Measurements from ENCODE around the gene COMMD1.
"Not testable (repeated sequence)": the region's sequence is repeated elsewhere in the genome, so short reads cannot be mapped to it uniquely, and the experiment has no call there.

The COMMD1 gene

DNA sequence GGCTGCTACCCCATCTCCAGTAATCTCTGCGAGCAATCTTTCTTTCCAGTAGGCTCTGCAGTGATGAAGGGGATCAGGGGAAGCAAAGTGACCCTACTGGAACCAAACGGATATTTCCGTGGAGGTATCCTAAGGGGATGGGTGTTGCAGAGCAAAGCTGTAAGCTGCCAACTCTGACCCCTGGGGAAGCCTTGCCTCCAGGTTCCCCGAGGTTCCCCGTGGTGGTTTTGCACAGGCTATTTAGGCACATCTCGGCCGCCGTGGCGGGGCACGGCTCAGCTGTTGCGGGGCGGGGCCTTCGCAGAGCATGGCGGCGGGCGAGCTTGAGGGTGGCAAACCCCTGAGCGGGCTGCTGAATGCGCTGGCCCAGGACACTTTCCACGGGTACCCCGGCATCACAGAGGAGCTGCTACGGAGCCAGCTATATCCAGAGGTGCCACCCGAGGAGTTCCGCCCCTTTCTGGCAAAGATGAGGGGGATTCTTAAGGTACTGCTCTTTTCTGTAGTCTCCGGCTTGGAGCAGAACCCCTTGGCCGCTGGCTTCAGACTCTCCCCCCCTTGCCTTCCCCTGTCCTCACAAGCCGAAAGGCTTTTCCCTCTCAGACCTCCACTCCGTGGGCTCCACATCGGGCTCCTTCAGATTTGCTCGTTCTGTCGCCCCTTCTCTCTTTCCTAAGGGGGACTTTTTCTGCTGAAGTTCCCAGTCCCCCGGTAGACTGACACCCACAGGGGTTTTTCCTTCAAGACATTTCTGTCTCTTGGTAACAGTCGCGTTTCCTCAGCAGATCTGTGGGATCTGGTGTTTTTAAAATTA is at the start of gene COMMD1:
Gene COMMD1 (plus strand): TSS at position 303 of the 814 bp plus-strand sequence. CDS start 5 bp downstream, at position 308.
- TF ChIP-seq, protein P1, sequence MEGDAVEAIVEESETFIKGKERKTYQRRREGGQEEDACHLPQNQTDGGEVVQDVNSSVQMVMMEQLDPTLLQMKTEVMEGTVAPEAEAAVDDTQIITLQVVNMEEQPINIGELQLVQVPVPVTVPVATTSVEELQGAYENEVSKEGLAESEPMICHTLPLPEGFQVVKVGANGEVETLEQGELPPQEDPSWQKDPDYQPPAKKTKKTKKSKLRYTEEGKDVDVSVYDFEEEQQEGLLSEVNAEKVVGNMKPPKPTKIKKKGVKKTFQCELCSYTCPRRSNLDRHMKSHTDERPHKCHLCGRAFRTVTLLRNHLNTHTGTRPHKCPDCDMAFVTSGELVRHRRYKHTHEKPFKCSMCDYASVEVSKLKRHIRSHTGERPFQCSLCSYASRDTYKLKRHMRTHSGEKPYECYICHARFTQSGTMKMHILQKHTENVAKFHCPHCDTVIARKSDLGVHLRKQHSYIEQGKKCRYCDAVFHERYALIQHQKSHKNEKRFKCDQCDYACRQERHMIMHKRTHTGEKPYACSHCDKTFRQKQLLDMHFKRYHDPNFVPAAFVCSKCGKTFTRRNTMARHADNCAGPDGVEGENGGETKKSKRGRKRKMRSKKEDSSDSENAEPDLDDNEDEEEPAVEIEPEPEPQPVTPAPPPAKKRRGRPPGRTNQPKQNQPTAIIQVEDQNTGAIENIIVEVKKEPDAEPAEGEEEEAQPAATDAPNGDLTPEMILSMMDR (IDR thresholded peaks at IDR 0.05; ENCODE audit: low read depth, low read length) = no peak
- DNase-seq (ENCODE audit: extremely low read depth, low read depth) = no peak

DNA sequence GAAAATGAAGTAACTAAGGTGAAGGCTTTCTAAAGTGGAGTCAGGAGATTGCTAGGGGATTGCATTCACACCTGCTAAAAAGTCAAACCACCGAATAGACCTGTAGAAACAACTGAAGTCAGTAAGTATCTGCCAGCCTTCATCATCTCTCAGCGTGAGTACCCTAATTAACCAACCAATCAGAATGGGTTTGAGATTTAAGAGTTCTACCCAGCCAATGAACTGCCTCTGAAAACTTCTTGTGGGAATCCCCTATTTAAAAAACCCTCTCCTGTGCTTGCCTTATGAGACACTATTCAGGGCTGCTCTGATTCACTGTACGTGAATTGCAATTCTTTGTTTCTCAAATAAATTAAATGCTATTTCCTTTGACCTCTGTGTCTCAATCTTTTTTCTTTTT is 48.2 kb upstream of the COMMD1 start:
- TF ChIP-seq, protein P1 (IDR thresholded peaks at IDR 0.05; ENCODE audit: low read depth, low read length) = no peak
- DNase-seq (ENCODE audit: extremely low read depth, low read depth) = no peak

DNA sequence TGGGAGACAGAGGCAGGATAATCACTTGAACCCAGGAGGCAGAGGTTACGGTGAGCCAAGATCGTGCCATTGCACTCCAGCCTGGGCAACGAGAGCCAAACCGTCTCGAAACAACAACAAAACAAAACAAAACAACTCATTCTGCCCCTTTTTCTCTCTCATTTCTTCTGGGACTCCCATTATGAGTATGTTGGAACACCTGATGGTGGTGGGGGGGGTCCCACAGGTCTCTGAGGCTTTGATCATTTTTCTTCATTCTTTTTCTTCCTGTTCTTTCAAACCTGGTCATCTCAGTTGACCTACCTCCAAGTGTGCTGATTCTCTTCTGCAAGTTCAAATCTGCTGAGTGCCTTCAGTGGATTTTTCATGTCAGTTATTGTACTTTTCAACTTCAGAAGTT is 43.4 kb upstream of the COMMD1 start:
- TF ChIP-seq, protein P1 (IDR thresholded peaks at IDR 0.05; ENCODE audit: low read depth, low read length) = no peak
- DNase-seq (ENCODE audit: extremely low read depth, low read depth) = no peak

DNA sequence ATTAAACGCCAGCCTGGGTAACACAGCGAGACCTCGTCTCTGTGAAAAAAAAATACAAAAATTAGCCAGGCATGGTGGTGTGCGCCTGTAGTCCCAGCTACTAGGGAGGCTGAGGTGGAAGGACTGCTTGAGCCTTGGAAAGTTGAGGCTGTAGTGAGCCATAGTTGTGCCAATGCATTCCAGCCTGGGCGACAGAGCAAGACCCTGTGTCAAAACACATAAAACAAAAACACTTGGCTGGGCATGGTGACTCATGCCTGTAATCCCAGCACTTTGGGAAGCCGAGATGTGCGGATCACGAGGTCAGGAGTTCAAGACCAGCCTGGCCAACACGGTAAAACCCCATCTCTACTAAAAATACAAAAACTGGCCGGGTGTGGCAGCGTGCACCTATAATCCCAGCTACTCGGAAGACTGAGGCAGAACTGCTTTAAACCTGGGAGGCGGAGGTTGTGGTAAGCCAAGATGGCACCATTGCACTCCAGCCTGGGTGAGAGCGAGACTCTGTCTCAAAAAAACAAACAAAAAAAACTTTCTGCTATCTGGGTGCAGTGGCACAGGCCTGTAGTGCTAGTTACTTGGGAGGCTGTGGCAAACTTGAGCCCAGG is 38.9 kb upstream of the COMMD1 start:
- DNase-seq (ENCODE audit: extremely low read depth, low read depth) = not testable (repeated sequence)

DNA sequence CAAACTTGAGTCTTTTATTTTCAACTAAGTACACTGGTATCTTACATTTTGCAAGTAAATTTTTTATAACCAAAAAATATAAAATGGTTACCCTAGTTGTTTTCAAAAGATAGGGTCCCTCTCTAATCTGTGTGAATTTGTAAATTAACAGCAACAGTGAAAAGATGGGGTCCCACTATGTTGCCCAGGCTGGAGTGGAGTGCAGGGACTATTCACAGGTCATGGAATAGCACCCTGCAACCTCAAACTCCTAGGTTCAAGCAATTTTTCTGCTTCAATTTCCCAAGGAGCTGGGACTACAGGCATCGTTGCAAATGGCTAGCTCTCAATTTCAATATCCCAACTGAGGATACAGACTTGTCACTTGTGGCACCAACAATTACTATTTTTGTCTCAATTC is 29.1 kb upstream of the COMMD1 start:
- no peak for DNase-seq (ENCODE audit: extremely low read depth, low read depth)
- TF ChIP-seq, protein P1 (IDR thresholded peaks at IDR 0.05; ENCODE audit: low read depth, low read length) = no peak

DNA sequence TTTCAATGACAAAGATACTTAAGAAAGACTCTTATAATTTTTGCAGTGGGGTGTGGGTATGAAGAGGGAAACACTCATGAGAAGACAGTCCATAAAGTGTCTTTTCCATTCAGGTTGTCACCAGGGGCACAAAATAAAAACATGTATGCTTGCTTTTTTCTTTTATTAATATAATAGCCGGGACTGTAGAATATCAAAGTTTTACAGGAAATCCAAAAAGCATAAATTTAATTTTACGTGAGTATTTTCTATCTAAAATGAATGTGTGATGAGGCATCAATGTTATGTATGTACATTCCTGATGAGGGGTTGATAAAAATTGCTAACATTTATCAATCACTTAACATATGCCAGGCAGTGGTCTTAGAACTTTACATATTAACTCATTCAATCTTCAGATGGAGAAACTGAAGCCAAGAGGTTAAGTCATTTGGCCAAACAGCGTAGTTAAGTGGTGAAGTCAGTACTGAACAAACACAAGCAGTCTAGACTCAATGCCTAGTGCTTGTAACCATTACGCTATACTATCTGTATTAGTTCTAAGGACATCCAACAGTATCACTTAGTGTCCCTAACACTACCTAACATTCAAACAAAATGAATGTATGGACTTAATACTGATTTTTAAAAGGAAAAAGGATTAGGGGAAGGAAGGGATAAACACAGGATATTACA is 27.8 kb upstream of the COMMD1 start:
- TF ChIP-seq, protein P1 (IDR thresholded peaks at IDR 0.05; ENCODE audit: low read depth, low read length) = no peak
- DNase-seq (ENCODE audit: extremely low read depth, low read depth) = no peak

DNA sequence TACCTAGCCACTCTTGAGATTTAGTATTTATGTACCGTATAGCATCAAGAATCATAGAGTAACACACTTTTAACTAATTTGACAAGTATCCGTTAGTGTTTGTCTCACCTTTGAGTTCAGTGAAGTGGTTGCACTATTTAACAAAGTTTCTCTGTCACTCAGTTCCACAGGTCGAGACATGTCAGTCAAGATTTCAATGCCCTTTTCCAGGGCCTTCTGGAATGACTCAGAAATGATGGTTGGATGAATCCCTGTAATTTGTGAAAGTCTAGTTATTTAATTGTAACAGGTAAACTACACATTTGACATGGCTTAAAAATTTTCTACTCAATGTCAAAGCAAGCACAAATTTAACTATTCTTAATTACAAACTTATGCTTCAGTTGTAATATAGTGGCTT is 26.7 kb upstream of the COMMD1 start:
- DNase-seq (ENCODE audit: extremely low read depth, low read depth) = no peak
- TF ChIP-seq, protein P1 (IDR thresholded peaks at IDR 0.05; ENCODE audit: low read depth, low read length) = no peak

DNA sequence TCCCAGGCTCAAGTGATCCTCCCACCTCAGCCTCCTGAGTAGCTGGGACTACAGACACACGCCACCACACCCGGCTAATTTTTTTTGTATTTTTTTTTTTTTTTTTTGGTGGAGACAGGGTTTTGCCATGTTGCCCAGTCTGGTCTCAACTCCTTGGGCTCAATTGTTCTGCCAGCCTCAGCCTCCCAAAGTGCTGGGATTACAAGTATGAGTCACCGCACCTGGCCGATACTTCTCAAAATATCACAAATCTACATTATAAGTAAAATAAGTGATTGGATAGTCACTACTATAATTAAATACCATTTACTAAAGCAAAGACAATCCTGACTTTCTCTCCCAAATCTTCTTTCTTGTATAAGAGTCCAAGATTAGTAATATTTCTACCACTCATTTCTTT is 26.1 kb upstream of the COMMD1 start:
- DNase-seq (ENCODE audit: extremely low read depth, low read depth) = not testable (repeated sequence)

Data from AG09319 (cell line).